CD8-positive, alpha-beta memory T cell (primary cell): ENCODE measurements around the gene SLC12A6. TPM values are rescaled to one million over a fixed set of nuclear protein-coding genes. Genes with fewer than 3 reads are reported as not detected.

Experiments
- CTCF ChIA-PET: fragments of 350-600 bp; sonication (Branson Sonifier 250); formaldehyde crosslinking; loops from one replicate; lab custom pipeline; 2021; ENCODE audit warnings: antibody characterized with exemption; lab: Charles Lee
- POLR2A ChIA-PET: fragments of 350-600 bp; sonication (Branson Sonifier 250); formaldehyde crosslinking; loops from one replicate; lab custom pipeline; 2021; ENCODE audit warnings: antibody characterized with exemption; lab: Charles Lee
- DNase-seq, 5 donors: peaks; one replicate each; pipeline versions ENCODE4 v3.0.0 to v3.0.0-alpha.2; 2020 to 2022; ENCODE audit warnings: mixed read lengths in 1 of 5
- H3K27ac ChIP-seq: one replicate; pipeline ENCODE4 v1.7.0; 2013; ENCODE audit warnings: low read depth, mild to moderate bottlenecking, low read length, moderate library complexity
- H3K27me3 ChIP-seq: 2 replicates; pipeline ENCODE4 v1.7.0; 2013; ENCODE audit warnings: low read length, mild to moderate bottlenecking; ENCODE audit not compliant: insufficient read depth, poor library complexity, severe bottlenecking
- H3K36me3 ChIP-seq: 2 replicates; pipeline ENCODE4 v1.7.0; 2013; ENCODE audit warnings: mild to moderate bottlenecking, low read length, moderate library complexity; ENCODE audit not compliant: insufficient read depth
- H3K4me1 ChIP-seq: 2 replicates; pipeline ENCODE4 v1.7.0; 2013; ENCODE audit warnings: mild to moderate bottlenecking, low read length, moderate library complexity; ENCODE audit not compliant: insufficient read depth
- H3K4me3 ChIP-seq: 2 replicates; pipeline ENCODE4 v1.7.0; 2013; ENCODE audit warnings: mild to moderate bottlenecking, low read length
- H3K9me3 ChIP-seq: 2 replicates; pipeline ENCODE4 v1.7.0; 2013; ENCODE audit warnings: mild to moderate bottlenecking, low read length
- H3K27ac Mint-ChIP-seq, 8 donors: one replicate each; pipeline ENCODE4 v1.8.0; 2020 to 2021; ENCODE audit warnings: mixed read lengths in 8 of 8, mild to moderate bottlenecking in 6 of 8, inconsistent platforms in 3 of 8, moderate library complexity in 3 of 8
- H3K27me3 Mint-ChIP-seq, 2 donors: one replicate each; pipeline ENCODE4 v1.8.0; 2020 to 2021; ENCODE audit warnings: mixed read lengths in 2 of 2, mild to moderate bottlenecking in 1 of 2, moderate library complexity in 1 of 2
- H3K36me3 Mint-ChIP-seq, 3 donors: one replicate each; pipeline ENCODE4 v1.8.0; 2020 to 2021; ENCODE audit warnings: mixed read lengths in 3 of 3, inconsistent platforms in 1 of 3, mild to moderate bottlenecking in 1 of 3
- H3K4me1 Mint-ChIP-seq, 3 donors: one replicate each; pipeline ENCODE4 v1.8.0; 2020 to 2021; ENCODE audit warnings: mixed read lengths in 3 of 3, inconsistent platforms in 1 of 3, mild to moderate bottlenecking in 1 of 3
- H3K4me3 Mint-ChIP-seq, 7 donors: one replicate each; pipeline ENCODE4 v1.8.0; 2020 to 2021; ENCODE audit warnings: mixed read lengths in 7 of 7, mild to moderate bottlenecking in 6 of 7, moderate library complexity in 4 of 7, inconsistent platforms in 2 of 7
- H3K9me3 Mint-ChIP-seq, 5 donors: one replicate each; pipeline ENCODE4 v1.8.0; 2020 to 2022; ENCODE audit warnings: mixed read lengths in 5 of 5, mild to moderate bottlenecking in 3 of 5, moderate library complexity in 2 of 5, inconsistent platforms in 1 of 5
- polyA plus RNA-seq: library from polyadenylated mRNA; unstranded; fragments of 300-500 nt; fragmentation: Illumina TruSeq; gene quantifications from one replicate; pipeline ENCODE4 v1.2.3, GENCODE V29; 2021
- total RNA-seq, 2 experiments: library from RNA; stranded (reverse); gene quantifications; one replicate each; pipeline ENCODE4 v1.2.3, GENCODE V29; 2021

Gene SLC12A6
- total and polyA plus RNA-seq, 3 experiments from 2014 or later = 7.1 to 20.6 (median 19.2) TPM

DNA sequence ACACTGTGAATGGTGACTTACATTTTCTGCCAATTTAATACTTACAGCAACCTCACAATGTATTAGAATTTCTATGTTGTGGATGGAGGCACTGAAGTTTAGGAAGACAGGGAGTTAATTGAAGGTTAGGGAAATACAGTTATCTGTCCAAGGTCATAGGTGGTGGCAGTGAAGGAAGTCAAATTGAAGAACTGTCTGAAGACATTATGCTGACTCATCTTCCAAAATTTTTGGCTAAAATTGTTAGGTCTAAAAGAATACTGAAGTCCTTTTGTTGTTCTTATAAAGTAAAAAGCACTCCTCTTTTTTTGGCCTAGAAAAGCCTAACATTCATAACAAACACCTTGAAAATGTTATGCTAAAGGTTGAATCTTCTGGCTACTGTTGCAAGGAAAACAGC is 85.0 kb downstream of the SLC12A6 start:
- Histone ChIP-seq H3K9me3 (no peaks in the 10 kb centered on the region), H3K27me3 (no peaks in the 10 kb centered on the region), H3K27ac (no peak overlapping the region), H3K4me3 (no peak overlapping the region), H3K36me3 (peaks cover 17% of the 10 kb centered on the region), H3K4me1 (no peaks in the 10 kb centered on the region)
- CTCF ChIA-PET = interaction anchor here (1.5 kb wide), 1 partner anchor 115 kb away, joined by 4 read pairs; the partner anchor contains the start of gene LPCAT4
- H3K9me3 Mint-ChIP-seq = no peaks in the 10 kb centered on the region
- peaks cover 16 to 85% (median 25%) of the 10 kb centered on the region in 3 donors for H3K36me3 Mint-ChIP-seq
- H3K4me1 Mint-ChIP-seq = no peaks in the 10 kb centered on the region
- no peak overlapping the region for H3K4me3 Mint-ChIP-seq
- POLR2A ChIA-PET = no interaction called here
- DNase-seq = no peak
- H3K27ac Mint-ChIP-seq = no peak overlapping the region
- H3K27me3 Mint-ChIP-seq = no peaks in the 10 kb centered on the region

DNA sequence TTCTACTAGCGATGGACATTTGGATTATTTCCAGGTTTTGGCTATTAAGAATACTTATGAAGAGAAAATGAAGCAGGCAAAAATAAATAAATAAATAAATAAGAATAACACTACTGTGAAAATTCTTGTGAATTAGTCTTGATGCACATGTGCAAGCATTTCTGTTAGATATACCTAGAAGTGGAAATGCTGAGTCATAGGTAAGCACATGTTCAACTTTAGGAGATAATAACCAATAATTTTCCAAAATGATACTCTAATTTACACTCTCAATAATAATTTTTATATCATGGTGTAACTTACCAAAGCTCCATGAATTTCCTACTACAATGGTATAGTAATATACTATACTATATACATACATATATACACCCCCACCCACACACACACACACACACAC is 89.4 kb downstream of the SLC12A6 start:
- H3K4me3 Mint-ChIP-seq = no peak overlapping the region
- peaks cover 8 to 78% (median 19%) of the 10 kb centered on the region in 3 donors for H3K36me3 Mint-ChIP-seq
- H3K4me1 ChIP-seq = no peaks in the 10 kb centered on the region
- peaks cover 24% of the 10 kb centered on the region for H3K36me3 ChIP-seq
- no peak for DNase-seq
- H3K4me3 ChIP-seq = no peak overlapping the region
- H3K9me3 Mint-ChIP-seq = no peaks in the 10 kb centered on the region
- no peaks in the 10 kb centered on the region for H3K4me1 Mint-ChIP-seq
- H3K27ac Mint-ChIP-seq = no peak overlapping the region
- H3K27ac ChIP-seq = no peak overlapping the region
- H3K9me3 ChIP-seq = no peaks in the 10 kb centered on the region
- H3K27me3 ChIP-seq = no peaks in the 10 kb centered on the region
- POLR2A ChIA-PET = interaction anchor here (0.9 kb wide), 1 partner anchor 89 kb away, joined by 3 read pairs; no protein-coding TSS in a partner anchor
- H3K27me3 Mint-ChIP-seq = no peaks in the 10 kb centered on the region
- CTCF ChIA-PET = interaction anchor here (1.0 kb wide), 1 partner anchor 95 kb away, joined by 3 read pairs; the partner anchor contains the start of genes NOP10 and NUTM1

DNA sequence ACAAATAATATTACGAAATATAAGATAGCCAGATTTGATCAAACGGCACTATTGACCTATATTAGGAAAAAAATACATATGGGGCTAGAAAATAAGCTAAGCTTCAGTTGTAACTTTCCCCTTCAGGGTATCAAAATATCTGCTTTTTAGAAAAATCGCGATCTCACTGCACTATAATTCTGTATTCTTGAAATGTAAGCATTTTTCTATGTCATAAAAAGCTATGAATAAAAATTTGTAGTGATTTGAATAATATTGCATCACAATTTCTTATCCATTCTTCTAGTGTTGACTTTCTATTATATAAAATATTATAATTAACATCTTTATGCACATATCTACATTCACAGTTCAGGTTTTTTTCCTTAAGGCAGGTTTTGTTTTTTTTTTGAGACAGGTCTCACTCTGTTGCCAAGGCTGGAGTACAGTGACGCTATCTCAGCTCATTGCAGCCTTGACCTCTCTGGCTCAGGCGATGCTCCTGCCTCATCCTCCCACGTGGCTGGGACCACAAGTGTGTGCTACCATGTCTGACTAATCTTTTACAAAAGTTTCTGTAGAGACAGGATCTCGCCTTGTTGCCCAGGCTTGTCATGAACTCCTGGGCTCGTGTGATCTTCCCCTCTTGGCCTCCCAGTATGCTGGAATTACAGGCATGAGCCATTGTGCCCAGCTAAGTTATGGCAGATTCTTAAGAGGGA is 91.2 kb downstream of the SLC12A6 start:
- Mint-ChIP-seq H3K36me3 (peaks cover 4 to 72% (median 14%) of the 10 kb centered on the region in 3 donors), H3K27ac (peak overlapping the region in 2 of 8 donors; percentile 43 to 78), H3K9me3 (no peaks in the 10 kb centered on the region), H3K4me3 (no peak overlapping the region), H3K27me3 (no peaks in the 10 kb centered on the region), H3K4me1 (peaks cover 0 to 2% (median 0%) of the 10 kb centered on the region in 3 donors)
- CTCF ChIA-PET = interaction anchor here (1.0 to 1.1 kb wide), 2 partner anchors 37 to 121 kb away, joined by 3 read pairs; partner anchors contain the start of genes KATNBL1 and LPCAT4
- DNase-seq = no peak
- H3K4me3 ChIP-seq = no peak overlapping the region
- no peaks in the 10 kb centered on the region for H3K9me3 ChIP-seq
- H3K4me1 ChIP-seq = no peaks in the 10 kb centered on the region
- POLR2A ChIA-PET = no interaction called here
- peaks cover 16% of the 10 kb centered on the region for H3K36me3 ChIP-seq
- no peaks in the 10 kb centered on the region for H3K27me3 ChIP-seq
- H3K27ac ChIP-seq = no peak overlapping the region

DNA sequence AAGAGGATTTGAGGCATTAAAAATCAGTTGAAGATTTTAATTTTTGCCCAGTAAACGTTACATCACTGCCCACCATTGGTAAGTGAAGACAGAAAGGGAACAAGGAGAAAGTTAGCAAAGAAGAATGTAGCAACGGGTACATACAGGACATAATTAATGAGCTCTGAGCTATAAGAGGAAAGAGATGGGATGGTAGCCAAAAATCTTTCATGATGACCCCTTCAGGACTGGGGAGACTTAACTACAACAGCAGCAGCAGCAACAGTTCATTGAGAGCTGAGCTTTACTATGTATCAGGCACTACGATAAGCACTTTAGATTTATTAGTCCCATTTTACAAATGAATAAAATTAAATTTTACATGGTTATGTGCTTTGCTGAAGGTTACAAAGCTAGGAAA is 94.4 kb downstream of the SLC12A6 start:
- H3K36me3 ChIP-seq = peaks cover 14% of the 10 kb centered on the region
- CTCF ChIA-PET = interaction anchor here (0.8 to 4.4 kb wide), 6 partner anchors 10 to 345 kb away, joined by 3 to 59 read pairs (median 3); partner anchors contain the start of gene LPCAT4
- POLR2A ChIA-PET = no interaction called here
- DNase-seq = no peak
- H3K4me1 ChIP-seq = no peaks in the 10 kb centered on the region
- Mint-ChIP-seq H3K27me3 (no peaks in the 10 kb centered on the region), H3K36me3 (peaks cover 0 to 72% (median 19%) of the 10 kb centered on the region in 3 donors), H3K4me3 (no peak overlapping the region), H3K4me1 (peaks cover 0 to 2% (median 0%) of the 10 kb centered on the region in 3 donors), H3K27ac (peak overlapping the region in 3 of 8 donors; percentile 18 to 87 (median 35)), H3K9me3 (no peaks in the 10 kb centered on the region)
- H3K4me3 ChIP-seq = no peak overlapping the region
- H3K27ac ChIP-seq = no peak overlapping the region
- H3K27me3 ChIP-seq = no peaks in the 10 kb centered on the region
- no peaks in the 10 kb centered on the region for H3K9me3 ChIP-seq

DNA sequence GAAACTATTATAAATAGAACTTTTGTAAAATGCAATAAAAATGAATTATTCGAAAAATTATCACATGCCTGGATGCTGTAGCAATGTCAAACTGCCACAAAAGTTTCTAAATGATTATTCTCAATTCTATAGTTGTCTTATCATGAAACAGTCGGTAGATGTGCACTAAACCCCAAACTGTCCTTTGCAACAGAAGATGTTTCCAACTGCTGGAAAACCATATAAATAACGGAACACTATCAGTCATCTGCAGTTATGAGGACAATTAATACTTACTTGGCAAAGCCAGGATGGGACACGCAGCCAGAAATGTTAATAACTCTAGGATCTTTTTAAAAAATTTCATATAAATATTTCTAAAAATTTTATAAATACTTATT is 95.3 kb downstream of the SLC12A6 start:
- ChIA-PET CTCF (interaction anchor here (0.7 to 4.4 kb wide), 9 partner anchors 8 to 346 kb away, joined by 3 to 59 read pairs (median 3); partner anchors contain the start of genes GOLGA8B, KATNBL1 and LPCAT4), POLR2A (no interaction called here)
- H3K27ac ChIP-seq = no peak overlapping the region
- H3K4me3 ChIP-seq = no peak overlapping the region
- no peaks in the 10 kb centered on the region for H3K27me3 Mint-ChIP-seq
- H3K9me3 Mint-ChIP-seq = no peaks in the 10 kb centered on the region
- no peaks in the 10 kb centered on the region for H3K9me3 ChIP-seq
- peak overlapping the region in 1 of 8 donors; percentile 5 for H3K27ac Mint-ChIP-seq
- DNase-seq = no peak
- no peaks in the 10 kb centered on the region for H3K4me1 ChIP-seq
- H3K36me3 ChIP-seq = peaks cover 15% of the 10 kb centered on the region
- H3K4me1 Mint-ChIP-seq = peaks cover 0 to 2% (median 0%) of the 10 kb centered on the region in 3 donors
- no peak overlapping the region for H3K4me3 Mint-ChIP-seq
- peaks cover 0 to 73% (median 17%) of the 10 kb centered on the region in 3 donors for H3K36me3 Mint-ChIP-seq
- H3K27me3 ChIP-seq = no peaks in the 10 kb centered on the region

DNA sequence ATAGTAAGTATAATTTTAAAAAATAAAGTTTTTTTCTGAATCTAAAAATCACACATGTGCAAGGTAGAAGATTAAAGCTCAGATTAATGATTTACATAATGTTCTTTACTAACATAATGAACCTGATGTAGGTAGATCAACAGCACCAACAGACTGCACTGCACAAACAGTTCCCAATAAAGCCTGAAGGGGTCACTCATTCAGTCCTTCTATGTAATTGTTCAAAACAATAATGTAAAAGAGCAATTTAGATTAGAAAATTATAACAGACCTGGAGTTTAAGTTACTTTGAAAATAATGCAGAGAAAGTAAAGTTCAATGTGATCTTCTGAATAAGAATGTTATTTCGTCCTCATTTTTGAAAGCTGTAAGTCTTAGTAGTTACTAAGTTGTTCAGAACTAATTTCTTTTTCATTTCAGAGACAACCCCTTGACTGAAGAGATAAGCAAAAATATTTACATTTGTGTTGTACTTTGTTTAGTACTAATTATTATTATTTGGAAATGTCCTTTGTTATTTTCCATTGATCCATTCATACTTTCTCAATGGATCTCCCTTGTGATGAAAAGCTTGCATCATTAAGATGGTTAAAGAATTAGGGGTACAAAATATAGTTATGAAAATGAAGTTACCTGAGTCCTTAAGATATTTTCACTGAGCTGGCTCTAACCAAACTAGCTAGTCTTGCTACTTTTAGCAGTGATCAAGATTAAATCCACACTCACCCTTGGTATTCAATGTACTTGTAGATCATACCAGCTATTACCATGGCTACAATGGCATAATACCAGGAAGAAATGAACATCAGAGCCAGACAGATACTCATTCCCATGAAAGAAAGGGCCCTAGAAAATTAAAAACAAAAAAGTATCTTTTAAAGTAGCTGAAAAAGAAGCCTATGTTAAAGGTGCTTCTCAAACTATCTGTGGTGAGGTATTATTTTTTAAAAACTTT is 95.9 kb downstream of the SLC12A6 start:
- Mint-ChIP-seq H3K4me3 (no peak overlapping the region), H3K4me1 (peaks cover 0 to 2% (median 0%) of the 10 kb centered on the region in 3 donors), H3K27me3 (no peaks in the 10 kb centered on the region), H3K36me3 (peaks cover 0 to 76% (median 20%) of the 10 kb centered on the region in 3 donors), H3K27ac (peak overlapping the region in 2 of 8 donors; percentile 2 to 5), H3K9me3 (no peaks in the 10 kb centered on the region)
- peaks cover 22% of the 10 kb centered on the region for H3K36me3 ChIP-seq
- CTCF ChIA-PET = interaction anchor here (0.7 to 4.4 kb wide), 14 partner anchors 8 to 346 kb away, joined by 3 to 59 read pairs (median 4); partner anchors contain the start of genes GOLGA8B, KATNBL1, LPCAT4 and NOP10
- H3K4me1 ChIP-seq = no peaks in the 10 kb centered on the region
- DNase-seq = peak in 3 of 5 donors; percentile 35 to 51 (median 45)
- POLR2A ChIA-PET = interaction anchor here (0.6 kb wide), 1 partner anchor 126 kb away, joined by 3 read pairs; no protein-coding TSS in a partner anchor
- H3K9me3 ChIP-seq = no peaks in the 10 kb centered on the region
- no peaks in the 10 kb centered on the region for H3K27me3 ChIP-seq
- H3K27ac ChIP-seq = no peak overlapping the region
- H3K4me3 ChIP-seq = no peak overlapping the region

DNA sequence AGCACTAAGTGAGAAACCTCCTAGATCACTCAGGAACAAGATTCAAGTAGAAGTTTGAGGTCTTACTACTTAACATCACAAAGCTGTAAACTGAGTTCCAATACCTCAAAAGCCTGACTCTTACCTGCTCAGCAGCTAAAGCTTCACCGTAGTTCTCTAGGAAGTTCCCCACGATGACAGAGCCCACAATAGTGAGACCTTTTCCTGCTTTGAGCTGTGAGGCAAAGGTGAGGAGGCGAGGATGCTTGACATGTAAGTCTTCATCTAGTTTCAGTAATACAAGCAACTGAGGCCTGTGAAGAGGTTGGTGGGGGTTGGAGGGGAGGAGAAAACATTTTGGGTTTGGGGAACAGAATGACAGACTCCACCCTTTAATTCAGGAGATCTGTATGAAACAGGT is 97.0 kb downstream of the SLC12A6 start:
- DNase-seq = no peak
- H3K9me3 Mint-ChIP-seq = no peaks in the 10 kb centered on the region
- ChIA-PET CTCF (interaction anchor here (0.6 to 4.4 kb wide), 5 partner anchors 12 to 126 kb away, joined by 3 to 59 read pairs (median 4); partner anchors contain the start of genes LPCAT4, NOP10 and NUTM1), POLR2A (no interaction called here)
- peak overlapping the region in 4 of 8 donors; percentile 36 to 63 (median 44) for H3K27ac Mint-ChIP-seq
- Histone ChIP-seq H3K4me1 (no peaks in the 10 kb centered on the region), H3K9me3 (no peaks in the 10 kb centered on the region), H3K27ac (no peak overlapping the region), H3K27me3 (no peaks in the 10 kb centered on the region), H3K36me3 (peaks cover 32% of the 10 kb centered on the region), H3K4me3 (no peak overlapping the region)
- peaks cover 4 to 85% (median 25%) of the 10 kb centered on the region in 3 donors for H3K36me3 Mint-ChIP-seq
- no peak overlapping the region for H3K4me3 Mint-ChIP-seq
- no peaks in the 10 kb centered on the region for H3K27me3 Mint-ChIP-seq
- peaks cover 0 to 2% (median 0%) of the 10 kb centered on the region in 3 donors for H3K4me1 Mint-ChIP-seq
